Muscle layer of duodenum (tissue), 2 donors: Measurements from ENCODE around the gene DLL3.
"Not testable (repeated sequence)": the region's sequence is repeated elsewhere in the genome, so short reads cannot be mapped to it uniquely, and the experiment has no call there.

ENCODE experiments used
- H3K27ac ChIP-seq: one replicate; pipeline ENCODE4 v1.7.0; 2013; ENCODE audit warnings: mild to moderate bottlenecking, low read length
- H3K27me3 ChIP-seq: one replicate; pipeline ENCODE4 v1.7.0; 2013; ENCODE audit warnings: low read depth, mild to moderate bottlenecking, control low read depth, low read length
- H3K36me3 ChIP-seq, 2 donors: one replicate each; pipeline ENCODE4 v1.7.0; 2013; ENCODE audit warnings: low read length in 2 of 2, control low read depth in 1 of 2, mild to moderate bottlenecking in 1 of 2; ENCODE audit not compliant: insufficient read depth in 2 of 2, control insufficient read depth in 1 of 2
- H3K4me1 ChIP-seq, 2 donors: one replicate each; pipeline ENCODE4 v1.7.0; 2013; ENCODE audit warnings: low read length in 2 of 2, mild to moderate bottlenecking in 2 of 2, control low read depth in 1 of 2, moderate library complexity in 1 of 2; ENCODE audit not compliant: insufficient read depth in 2 of 2, control insufficient read depth in 1 of 2
- H3K4me3 ChIP-seq, 2 donors: one replicate each; pipeline ENCODE4 v1.7.0; 2013; ENCODE audit warnings: low read length in 2 of 2, low read depth in 1 of 2, mild to moderate bottlenecking in 1 of 2
- H3K9me3 ChIP-seq, 2 donors: one replicate each; pipeline ENCODE4 v1.7.0; 2013; ENCODE audit warnings: low read length in 2 of 2, control low read depth in 1 of 2, mild to moderate bottlenecking in 1 of 2; ENCODE audit not compliant: control insufficient read depth in 1 of 2
- donor health status: healthy.

DLL3 gene

GRCh38 chr19:39471756-39472536 is 26.8 kb upstream of the DLL3 start:
- Histone ChIP-seq H3K4me3 (no peak overlapping the region), H3K27ac (no peak overlapping the region), H3K4me1 (no peaks in the 10 kb centered on the region), H3K27me3 (no peaks in the 10 kb centered on the region), H3K36me3 (peaks cover 83 to 96% of the 10 kb centered on the region in 2 donors), H3K9me3 (no peaks in the 10 kb centered on the region)

DNA sequence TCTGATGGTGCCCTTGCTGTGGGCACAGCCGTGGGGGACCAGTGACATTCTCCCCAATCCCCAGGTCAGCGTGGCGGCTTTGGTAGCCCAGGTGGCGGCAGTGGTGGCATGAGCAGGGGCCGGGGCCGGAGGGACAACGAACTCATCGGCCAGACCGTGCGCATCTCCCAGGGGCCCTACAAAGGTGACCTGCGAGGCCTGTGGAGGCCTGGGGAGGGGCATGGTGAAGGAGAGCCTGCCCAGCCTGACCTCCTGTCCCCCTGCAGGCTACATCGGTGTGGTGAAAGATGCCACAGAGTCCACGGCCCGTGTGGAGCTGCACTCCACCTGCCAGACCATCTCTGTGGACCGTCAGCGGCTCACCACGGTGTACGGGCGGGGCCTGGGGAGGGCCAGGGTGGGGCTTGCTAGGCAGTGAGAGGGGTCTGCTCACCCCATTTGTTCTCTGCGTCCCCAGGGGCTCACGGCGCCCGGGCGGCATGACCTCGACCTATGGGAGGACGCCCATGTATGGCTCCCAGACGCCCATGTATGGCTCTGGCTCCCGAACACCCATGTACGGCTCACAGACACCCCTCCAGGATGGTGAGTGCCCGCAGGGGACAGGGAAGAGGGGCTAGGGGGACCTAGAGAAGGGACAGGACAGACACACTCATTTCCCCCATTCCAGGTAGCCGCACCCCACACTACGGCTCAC is 25.9 kb upstream of the DLL3 start:
- H3K36me3 ChIP-seq, result peaks cover 76 to 90% of the 10 kb centered on the region in 2 donors
- H3K9me3 ChIP-seq, result no peaks in the 10 kb centered on the region
- no peaks in the 10 kb centered on the region for H3K27me3 ChIP-seq
- no peaks in the 10 kb centered on the region for H3K4me1 ChIP-seq
- H3K4me3 ChIP-seq, result no peak overlapping the region
- H3K27ac ChIP-seq, result no peak overlapping the region

- H3K36me3 ChIP-seq, result peaks cover 71 to 84% of the 10 kb centered on the region in 2 donors
Measured at GRCh38 chr19:39473443-39473960, 25.2 kb upstream of the DLL3 start.

DNA sequence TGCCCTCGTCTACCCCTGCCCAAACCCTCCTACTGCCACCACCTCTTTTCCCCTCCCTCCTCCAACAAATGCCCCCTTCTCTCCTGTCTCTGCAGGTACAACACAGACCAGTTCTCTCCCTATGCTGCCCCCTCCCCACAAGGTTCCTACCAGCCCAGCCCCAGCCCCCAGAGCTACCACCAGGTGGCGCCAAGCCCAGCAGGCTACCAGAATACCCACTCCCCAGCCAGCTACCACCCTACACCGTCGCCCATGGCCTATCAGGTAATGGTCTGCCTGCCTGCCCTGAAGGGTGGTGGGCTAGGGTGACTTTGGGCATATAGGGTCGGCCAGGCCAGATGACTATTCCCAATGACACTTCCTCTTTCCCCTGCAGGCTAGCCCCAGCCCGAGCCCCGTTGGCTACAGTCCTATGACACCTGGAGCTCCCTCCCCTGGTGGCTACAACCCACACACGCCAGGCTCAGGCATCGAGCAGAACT is 24.6 kb upstream of the DLL3 start:
- no peaks in the 10 kb centered on the region for H3K4me1 ChIP-seq
- H3K36me3 ChIP-seq, result peaks cover 64 to 77% of the 10 kb centered on the region in 2 donors
- no peaks in the 10 kb centered on the region for H3K9me3 ChIP-seq
- H3K4me3 ChIP-seq, result no peak overlapping the region
- H3K27me3 ChIP-seq, result no peaks in the 10 kb centered on the region
- H3K27ac ChIP-seq, result no peak overlapping the region

More at GRCh38 chr19:39473443-39473960, 25.2 kb upstream of the DLL3 start:
- Histone ChIP-seq H3K27me3 (no peaks in the 10 kb centered on the region), H3K4me1 (no peaks in the 10 kb centered on the region), H3K9me3 (no peaks in the 10 kb centered on the region), H3K27ac (no peak overlapping the region), H3K4me3 (no peak overlapping the region)

GRCh38 chr19:39475748-39476147 is 23.0 kb upstream of the DLL3 start:
- Histone ChIP-seq H3K36me3 (peaks cover 48 to 61% of the 10 kb centered on the region in 2 donors), H3K9me3 (no peaks in the 10 kb centered on the region), H3K27ac (no peak overlapping the region), H3K27me3 (no peaks in the 10 kb centered on the region), H3K4me3 (no peak overlapping the region), H3K4me1 (peaks cover 0 to 5% of the 10 kb centered on the region in 2 donors)

- not testable (repeated sequence) for H3K27ac ChIP-seq
Measured at GRCh38 chr19:39479319-39479801, 19.4 kb upstream of the DLL3 start.

DNA sequence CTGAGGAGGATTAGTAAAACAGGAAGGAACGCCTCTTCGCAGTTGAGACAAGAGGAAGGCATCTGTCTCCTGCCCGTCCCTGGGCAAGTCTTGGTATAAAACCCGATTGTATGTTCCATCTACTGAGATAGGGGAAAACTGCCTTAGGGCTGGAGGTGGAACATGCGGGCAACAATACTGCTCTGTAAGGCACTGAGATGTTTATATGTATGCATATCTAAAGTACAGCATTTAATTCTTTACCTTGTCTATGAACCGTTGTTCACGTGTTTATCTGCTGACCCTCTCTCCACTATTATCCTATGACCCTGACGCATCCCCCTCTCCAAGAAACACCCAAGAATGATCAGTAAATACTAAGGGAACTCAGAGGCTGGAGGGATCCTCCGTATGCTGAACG is 18.8 kb upstream of the DLL3 start:
- Histone ChIP-seq H3K27ac (no peak overlapping the region), H3K4me3 (peak overlapping the region; percentile 99 to 100), H3K27me3 (no peaks in the 10 kb centered on the region), H3K4me1 (peaks cover 7 to 18% of the 10 kb centered on the region in 2 donors), H3K9me3 (no peaks in the 10 kb centered on the region), H3K36me3 (peaks cover 10 to 24% of the 10 kb centered on the region in 2 donors)

More at GRCh38 chr19:39479319-39479801, 19.4 kb upstream of the DLL3 start:
- Histone ChIP-seq H3K36me3 (peaks cover 15 to 29% of the 10 kb centered on the region in 2 donors), H3K4me1 (peaks cover 7 to 18% of the 10 kb centered on the region in 2 donors)
- H3K4me3 ChIP-seq, H3K9me3 ChIP-seq, H3K27me3 ChIP-seq: not testable (repeated sequence)

DNA sequence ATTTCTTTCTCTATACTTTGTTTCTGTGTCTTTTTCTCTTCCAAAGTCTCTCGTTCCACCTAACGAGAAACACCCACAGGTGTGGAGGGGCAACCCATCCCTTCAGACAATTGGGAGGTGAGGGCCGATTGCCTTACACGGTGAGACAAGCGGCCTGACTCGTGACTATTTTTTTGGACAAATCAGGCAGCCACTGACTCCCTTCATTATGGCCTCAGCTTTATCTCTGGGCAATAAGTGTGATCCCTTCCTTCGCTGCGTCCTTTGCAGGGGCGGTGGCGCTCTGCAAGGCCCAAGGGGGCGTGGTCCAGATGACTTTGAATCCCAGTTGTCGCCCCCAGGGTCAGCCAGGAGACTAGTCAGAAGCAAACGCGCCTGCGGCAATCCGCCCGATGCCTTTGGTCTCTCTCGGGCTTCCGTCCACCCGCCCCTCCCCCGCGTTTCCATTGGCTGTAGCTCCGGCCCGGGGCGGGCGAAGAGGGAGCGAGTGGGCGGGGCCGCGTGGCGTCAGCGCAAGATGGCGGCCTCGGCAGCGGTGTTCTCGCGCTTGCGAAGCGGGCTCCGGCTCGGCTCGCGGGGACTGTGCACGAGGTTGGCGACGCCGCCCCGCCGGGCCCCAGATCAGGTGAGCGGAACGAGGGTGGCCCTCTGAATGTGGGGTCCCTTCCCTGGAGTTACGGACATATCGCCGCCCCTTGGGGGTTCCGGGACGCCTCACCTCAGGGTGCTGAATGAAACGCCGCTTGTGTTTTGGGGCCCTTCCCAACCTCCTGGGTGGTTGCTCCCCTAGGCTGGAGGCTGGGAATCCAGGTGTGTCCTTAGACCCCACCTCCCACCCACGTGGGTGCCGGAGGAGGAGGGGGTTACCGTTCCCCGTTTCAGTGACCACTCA is 18.2 kb upstream of the DLL3 start, which contains the start of gene TIMM50:
Gene TIMM50 (plus strand): TSS at position 502 of the 892 bp plus-strand sequence. CDS start 16 bp downstream, at position 518.
- peak within 1 kb of the TSS; percentile 72 for H3K27ac ChIP-seq
- no peaks in the 10 kb centered on the region for H3K27me3 ChIP-seq
- peak within 1 kb of the TSS; percentile 99 to 100 for H3K4me3 ChIP-seq
- H3K9me3 ChIP-seq, result no peaks in the 10 kb centered on the region
- peaks cover 14 to 26% of the 10 kb centered on the region in 2 donors for H3K36me3 ChIP-seq
- peaks cover 7 to 18% of the 10 kb centered on the region in 2 donors for H3K4me1 ChIP-seq

DNA sequence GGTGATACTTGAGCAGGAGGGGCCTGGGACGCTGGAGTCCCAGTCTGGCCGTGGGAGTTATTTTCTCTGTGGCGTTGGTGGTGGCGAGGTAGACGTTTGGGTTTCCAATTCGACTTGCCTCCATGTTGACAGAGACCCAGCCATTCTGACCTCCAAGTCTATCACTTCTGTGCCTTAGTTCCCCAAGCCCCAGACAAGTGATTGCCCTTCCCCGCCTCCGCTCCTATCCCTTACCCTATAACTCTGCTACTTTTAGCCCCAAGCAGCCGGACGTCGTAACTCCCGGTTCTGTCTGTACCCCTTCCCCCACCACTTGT is 17.6 kb upstream of the DLL3 start:
- peaks cover 7 to 18% of the 10 kb centered on the region in 2 donors for H3K4me1 ChIP-seq
- H3K27me3 ChIP-seq, result no peaks in the 10 kb centered on the region
- H3K36me3 ChIP-seq, result peaks cover 15 to 26% of the 10 kb centered on the region in 2 donors
- H3K9me3 ChIP-seq, result no peaks in the 10 kb centered on the region
- H3K4me3 ChIP-seq, result peak overlapping the region; percentile 99 to 100
- peak overlapping the region; percentile 63 for H3K27ac ChIP-seq

GRCh38 chr19:39481676-39482075 is 17.1 kb upstream of the DLL3 start:
- H3K27me3 ChIP-seq, result no peaks in the 10 kb centered on the region
- peaks cover 7 to 18% of the 10 kb centered on the region in 2 donors for H3K4me1 ChIP-seq
- H3K9me3 ChIP-seq, result no peaks in the 10 kb centered on the region
- peak overlapping the region; percentile 99 to 100 for H3K4me3 ChIP-seq
- H3K27ac ChIP-seq, result peak overlapping the region; percentile 63
- H3K36me3 ChIP-seq, result peaks cover 15 to 25% of the 10 kb centered on the region in 2 donors
